PC-3 (cell line): ENCODE data around the gene CCDC158.

Source experiments
- CTCF ChIP-seq: fragments of 300-600 bp; sonication (generic); conservative IDR thresholded peaks from 2 replicates; pipeline ENCODE4 v1.5.1; 2017; ENCODE audit warnings: antibody characterized with exemption, low read depth, mild to moderate bottlenecking, low read length
- EZH2 ChIP-seq: fragments of 300-600 bp; sonication (generic); IDR thresholded peaks from one replicate; pipeline ENCODE4 v1.6.1; 2017; ENCODE audit warnings: antibody characterized with exemption, mild to moderate bottlenecking, low read length; ENCODE audit not compliant: unreplicated experiment
- EZH2phosphoT487 ChIP-seq: fragments of 300-600 bp; sonication (generic); IDR thresholded peaks from 2 replicates; pipeline ENCODE4 v1.6.1; 2018; ENCODE audit warnings: mild to moderate bottlenecking, antibody characterized with exemption, low read length, borderline replicate concordance

GRCh38 chr4:76305033-76305687 lies 115.8 kb downstream of the CCDC158 start:
- TF ChIP-seq CTCF (no peak), EZH2 (no peak), EZH2phosphoT487 (no peak)
